H1 (cell line): Measurements from ENCODE around the gene RRAD. TPM values are rescaled to one million over a fixed set of nuclear protein-coding genes. Genes with fewer than 3 reads are reported as not detected.

Experiments
- KDM1A ChIP-seq: fragments of 200-600, 300-600 bp; sonication (generic); IDR thresholded peaks from 2 replicates; pipeline ENCODE4 v1.7.1; 2016; ENCODE audit warnings: mild to moderate bottlenecking, low read length, borderline replicate concordance
- polyA plus RNA-seq, 7 experiments: library from polyadenylated mRNA; depleted of rRNA in 3 of 7; stranded (reverse) in 5 of 7; unstranded in 2 of 7; fragments of >200 nt in 5 of 7; fragments of 200-250 nt in 2 of 7; gene quantifications; 1 replicate in 5 of 7; 2 replicates in 1 of 7; 4 replicates in 1 of 7; pipeline versions ENCODE4 v1.2.1 to v1.2.3, GENCODE V29; 2011 to 2013; ENCODE audit warnings: missing spikeins in 2 of 7, mixed read lengths in 2 of 7
- total RNA-seq: library from RNA; stranded (reverse); fragmentation: NEBNext Ultra II Directional; extraction: Animal tissue kit (Norgen Biotek cat#: 25700); gene quantifications from 2 replicates; pipeline ENCODE4 v1.2.1, GENCODE V29; 2021

Gene RRAD
- total and polyA plus RNA-seq, 2 of the 8 experiments (the other 6 are each of a cell fraction or from before 2014, with no cell fraction given): 0.17 TPM; not detected in 1

DNA sequence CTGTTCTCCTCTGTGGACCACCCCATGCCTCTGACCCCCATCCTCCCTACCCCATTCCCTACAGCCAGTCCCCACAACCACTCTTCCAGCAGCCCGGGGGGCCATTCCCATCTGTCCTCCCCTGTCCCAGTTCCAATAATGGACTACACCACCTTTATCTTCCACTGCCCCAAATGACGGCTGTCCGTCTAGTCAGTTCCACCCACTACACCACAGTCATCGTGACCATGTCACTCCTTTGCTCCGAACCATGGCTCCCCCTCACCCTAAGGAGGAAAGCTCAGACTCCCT, 29.7 kb downstream of the RRAD start (continued):
- no peak for TF ChIP-seq KDM1A
